Tibial nerve (tissue), 4 donors: ENCODE results near the gene PHF14.
"Not testable (repeated sequence)": the region's sequence is repeated elsewhere in the genome, so short reads cannot be mapped to it uniquely, and the experiment has no call there.

Source experiments
- CTCF ChIP-seq, 5 experiments: fragments of 200-600 bp in 3 of 5; fragments of 450-650 bp in 2 of 5; sonication (generic) in 3 of 5; IDR thresholded peaks; one replicate each; pipeline ENCODE4 v1.5.1; 2016 to 2019; ENCODE audit warnings: antibody characterized with exemption in 5 of 5, mild to moderate bottlenecking in 3 of 5, moderate library complexity in 2 of 5
- EP300 ChIP-seq, 2 donors: sonication (generic); formaldehyde crosslinking; IDR thresholded peaks; one replicate each; pipeline ENCODE4 v1.6.1; 2017; ENCODE audit warnings: antibody characterized with exemption in 2 of 2, mild to moderate bottlenecking in 1 of 2

GRCh38 chr7:10950974-10951578 lies 22.6 kb upstream of the PHF14 start:
- not testable (repeated sequence) for TF ChIP-seq CTCF, EP300 (IDR thresholded peaks at IDR 0.05)
